ENCODE data around the gene SSU72.
A peak's percentile ranks its signal among the peaks of the same experiment; 100 is the strongest.

The SSU72 gene

DNA sequence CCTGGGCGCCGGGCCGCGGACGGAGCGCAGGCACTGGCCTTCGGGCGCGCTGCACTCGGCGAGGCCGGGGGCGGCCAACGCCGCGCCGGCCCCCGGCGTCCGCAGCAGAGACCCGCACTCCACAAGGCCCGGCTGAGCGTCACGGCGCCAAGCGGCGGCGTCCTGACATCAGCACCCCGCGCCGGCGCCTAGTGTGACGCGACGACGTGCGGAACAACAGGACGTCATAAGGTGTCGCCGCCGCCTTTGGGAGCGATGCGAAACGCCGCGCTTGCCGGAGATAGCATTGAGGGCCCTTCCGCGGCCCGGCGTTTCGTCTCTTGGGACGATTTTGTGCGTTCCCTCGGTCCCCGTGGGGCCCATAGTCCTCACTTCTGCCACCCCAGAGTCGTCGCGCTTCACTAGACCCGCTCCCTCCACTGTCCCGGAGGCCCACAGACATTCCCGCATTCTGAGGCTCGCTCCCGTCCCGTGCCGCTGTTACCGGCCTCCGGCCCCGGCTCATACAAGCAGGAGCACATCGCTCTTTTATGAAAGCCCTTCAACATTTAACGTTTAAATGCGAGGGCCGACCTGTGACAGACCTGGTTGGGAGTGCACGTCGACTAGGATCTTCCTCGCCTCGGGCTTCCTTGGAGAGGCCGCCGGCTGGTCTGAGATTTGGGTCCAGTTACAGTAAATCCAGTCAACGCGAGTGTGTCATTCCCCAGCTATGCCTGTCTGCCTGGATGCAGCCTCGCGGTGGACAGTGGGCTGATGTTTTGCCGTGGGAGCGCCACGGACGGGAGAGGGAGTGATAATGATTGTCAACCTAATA lies at the start of gene SSU72:
SSU72 (minus strand) TSS at position 143 of the 817 bp plus-strand sequence. CDS start 306 bp downstream, outside the sequence.
- FAIRE-seq (peak; percentile 66), DNase-seq (ENCODE audit: low spot score) (peak; percentile 93)

DNA sequence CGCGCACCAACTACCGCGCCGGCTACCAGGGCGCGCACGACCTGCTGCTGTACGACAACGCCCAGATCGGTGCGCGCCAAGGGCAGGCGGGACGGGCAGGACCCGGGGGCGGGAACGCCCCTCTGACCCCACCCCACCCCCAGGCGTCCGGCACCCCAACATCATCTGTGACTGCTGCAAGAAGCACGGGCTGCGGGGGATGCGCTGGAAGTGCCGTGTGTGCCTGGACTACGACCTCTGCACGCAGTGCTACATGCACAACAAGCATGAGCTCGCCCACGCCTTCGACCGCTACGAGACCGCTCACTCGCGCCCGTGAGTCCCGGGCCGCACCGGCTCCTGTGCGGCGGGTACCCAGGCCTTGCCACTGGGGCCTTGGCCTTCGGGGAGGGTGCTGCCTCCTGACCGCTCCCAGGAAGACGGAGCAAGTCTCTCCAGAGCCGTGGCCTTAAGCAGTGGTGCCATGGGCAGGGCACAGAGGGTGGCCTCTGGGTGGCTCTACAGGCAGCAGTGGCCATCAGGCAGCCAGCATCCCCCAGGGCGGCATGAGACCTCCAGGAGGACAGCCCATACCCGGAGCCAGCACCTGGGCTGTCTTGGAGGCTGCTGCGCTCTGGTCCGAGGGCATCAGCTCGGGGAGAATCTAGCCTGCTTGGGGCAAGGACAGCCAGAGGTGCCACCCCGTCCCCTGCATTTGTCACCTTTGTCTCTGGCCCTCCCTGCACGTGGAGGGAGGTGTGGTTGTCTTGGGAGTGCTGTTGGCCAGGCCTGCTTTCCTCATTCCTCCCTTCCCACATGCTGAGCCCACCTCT lies 49.2 kb upstream of the SSU72 start:
- FAIRE-seq: no peak

DNA sequence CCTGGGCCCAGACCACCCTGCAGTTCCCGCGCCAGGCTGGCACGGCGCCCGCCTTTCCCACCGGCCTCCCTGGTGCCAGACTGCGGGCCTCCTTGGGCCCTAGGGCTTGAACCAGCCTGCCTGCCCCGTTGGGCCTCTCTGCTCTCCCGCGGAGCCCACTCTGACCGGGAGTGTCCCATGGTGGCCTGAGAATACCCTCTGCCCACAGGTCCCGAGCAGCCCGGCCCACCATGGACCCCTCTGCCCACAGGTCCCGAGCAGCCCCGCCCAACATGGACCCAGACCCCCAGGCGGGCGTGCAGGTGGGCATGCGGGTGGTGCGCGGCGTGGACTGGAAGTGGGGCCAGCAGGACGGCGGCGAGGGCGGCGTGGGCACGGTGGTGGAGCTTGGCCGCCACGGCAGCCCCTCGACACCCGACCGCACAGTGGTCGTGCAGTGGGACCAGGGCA lies 48.5 kb upstream of the SSU72 start:
- FAIRE-seq: no peak
- no peak for DNase-seq (ENCODE audit: low spot score)

More for the DNA sequence above, 49.2 kb upstream of the SSU72 start:
- DNase-seq (ENCODE audit: low spot score): no peak

DNA sequence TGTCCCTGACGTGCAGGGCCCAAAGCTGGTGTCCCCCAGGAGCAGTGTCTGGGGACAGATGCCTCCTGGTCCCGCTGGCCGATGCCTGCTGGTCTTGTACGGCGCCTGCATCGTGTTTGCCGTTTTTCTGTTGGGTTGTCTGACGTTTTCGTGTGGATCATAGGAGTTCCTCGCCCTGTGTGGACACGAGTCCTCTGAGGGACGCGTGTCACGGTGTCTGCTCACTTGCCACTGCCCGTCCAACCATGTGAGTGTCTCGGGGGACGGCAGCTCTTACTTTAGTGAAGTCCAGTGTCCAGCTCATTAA lies 48.1 kb upstream of the SSU72 start:
- FAIRE-seq: no peak

DNA sequence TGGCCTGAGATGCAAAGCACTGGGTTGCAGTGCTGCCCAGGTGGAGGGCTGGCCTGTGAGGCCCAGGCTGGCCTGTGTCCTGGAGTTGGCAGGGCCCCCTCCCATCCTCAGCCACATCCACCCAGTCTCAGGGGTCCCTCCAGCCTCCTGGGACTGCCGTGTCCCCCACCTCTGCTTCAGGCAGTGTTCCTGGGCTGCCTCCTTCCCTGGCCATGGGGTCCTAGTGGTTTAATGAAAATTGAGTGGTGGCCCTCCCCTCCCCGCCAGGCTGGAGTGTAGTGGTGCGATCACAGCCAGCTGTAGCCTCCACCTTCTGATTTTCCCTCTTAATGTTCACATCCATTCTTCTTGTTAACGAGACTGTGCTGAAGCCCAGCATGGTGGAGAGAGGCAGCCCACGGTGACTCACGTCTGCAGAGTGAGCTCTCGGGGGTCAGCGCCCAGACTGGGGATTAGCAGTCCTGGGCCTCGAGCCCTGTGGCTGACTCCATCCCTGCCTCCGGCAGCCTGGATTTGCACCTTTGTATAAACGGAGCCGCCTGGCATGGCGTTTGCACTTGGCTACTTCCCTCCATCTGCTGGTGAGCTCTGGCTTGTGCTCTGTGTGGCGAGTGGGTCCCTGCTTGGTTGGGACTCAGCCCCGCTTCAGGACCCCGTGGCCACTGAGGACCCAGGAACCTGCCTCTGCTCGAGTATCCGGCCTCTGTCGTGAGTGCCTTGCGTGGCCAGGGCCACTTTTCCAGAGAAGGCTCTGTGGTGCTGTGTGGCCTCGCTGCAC lies 47.5 kb upstream of the SSU72 start:
- FAIRE-seq (no peak), DNase-seq (ENCODE audit: low spot score) (no peak)

More for the DNA sequence above, 48.1 kb upstream of the SSU72 start:
- no peak for DNase-seq (ENCODE audit: low spot score)

DNA sequence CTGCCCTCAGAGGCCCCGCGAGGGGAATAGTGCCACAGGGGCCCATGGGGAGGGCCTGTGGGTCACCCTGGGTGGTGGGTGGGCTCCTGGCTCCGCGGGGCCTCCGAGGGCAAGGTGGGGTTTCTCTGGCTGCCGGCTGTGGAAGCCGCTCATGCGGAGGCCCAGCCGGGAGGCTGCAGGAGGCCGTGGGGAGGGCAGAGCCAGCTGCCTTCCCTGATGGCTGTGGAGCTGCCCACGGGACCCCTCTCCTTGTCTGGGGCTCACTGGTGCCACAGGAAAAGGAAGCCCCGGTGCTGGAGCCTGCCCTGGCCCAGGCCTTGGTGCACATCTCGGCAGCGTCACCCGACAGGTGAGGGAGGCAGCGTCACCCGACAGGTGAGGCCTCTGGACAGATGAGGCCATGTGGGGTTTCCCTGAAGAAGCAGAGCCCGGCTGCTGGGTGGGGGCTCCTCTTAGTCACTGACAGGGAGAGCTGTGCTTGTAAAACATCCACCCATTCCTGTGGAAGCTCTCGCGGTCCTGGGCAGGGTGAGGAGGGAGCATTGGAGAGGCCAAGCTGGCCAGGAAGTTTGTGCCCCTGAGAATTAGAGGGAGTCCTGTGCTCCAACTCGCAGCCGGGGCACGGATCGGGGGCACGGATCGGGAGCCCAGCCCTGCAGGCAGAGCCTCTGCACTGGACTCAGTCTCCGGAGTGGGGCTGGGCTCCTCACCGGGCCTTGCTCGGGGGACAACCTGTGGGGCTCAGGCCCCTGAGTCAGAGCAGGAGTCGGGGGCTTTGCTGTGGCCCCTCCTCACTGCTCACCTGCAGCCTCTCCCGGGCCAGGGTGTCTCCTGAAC lies 46.7 kb upstream of the SSU72 start:
- no peak for DNase-seq (ENCODE audit: low spot score)
- no peak for FAIRE-seq

DNA sequence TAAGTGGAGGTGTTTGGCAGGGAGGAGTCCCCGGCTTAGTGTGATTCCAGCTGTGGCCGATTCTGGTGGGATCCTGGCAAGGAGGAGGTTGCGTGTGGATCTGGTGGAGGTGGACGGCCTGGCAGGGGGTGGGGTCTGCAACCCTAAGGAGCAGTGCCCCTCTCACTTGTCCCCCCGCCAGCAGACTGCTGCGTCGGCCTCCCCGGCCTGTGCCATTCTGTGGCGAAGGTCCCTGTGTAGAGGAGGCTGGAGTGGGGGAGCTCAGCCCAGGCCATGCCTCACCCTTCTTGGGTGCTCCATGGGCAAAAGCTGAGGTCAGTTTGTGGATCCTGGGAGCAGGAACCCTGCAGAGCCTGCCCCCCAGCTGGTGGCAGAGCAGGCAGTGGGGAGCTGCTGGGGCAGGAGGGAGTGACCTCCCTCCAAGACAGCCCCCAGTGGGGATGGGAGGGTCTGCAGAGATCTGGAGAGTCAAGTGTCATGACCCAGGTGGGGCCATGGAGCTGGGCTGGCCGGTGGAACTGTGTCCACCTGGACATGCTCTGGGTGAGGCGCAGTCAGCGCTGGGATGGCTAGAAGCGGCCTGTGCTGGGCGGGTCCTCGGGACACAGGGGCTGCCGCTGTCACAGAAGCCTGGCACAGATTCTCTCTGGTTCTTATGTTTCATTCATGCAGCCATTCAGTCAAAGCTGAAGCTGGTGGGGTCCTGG lies 45.9 kb upstream of the SSU72 start:
- FAIRE-seq: no peak

DNA sequence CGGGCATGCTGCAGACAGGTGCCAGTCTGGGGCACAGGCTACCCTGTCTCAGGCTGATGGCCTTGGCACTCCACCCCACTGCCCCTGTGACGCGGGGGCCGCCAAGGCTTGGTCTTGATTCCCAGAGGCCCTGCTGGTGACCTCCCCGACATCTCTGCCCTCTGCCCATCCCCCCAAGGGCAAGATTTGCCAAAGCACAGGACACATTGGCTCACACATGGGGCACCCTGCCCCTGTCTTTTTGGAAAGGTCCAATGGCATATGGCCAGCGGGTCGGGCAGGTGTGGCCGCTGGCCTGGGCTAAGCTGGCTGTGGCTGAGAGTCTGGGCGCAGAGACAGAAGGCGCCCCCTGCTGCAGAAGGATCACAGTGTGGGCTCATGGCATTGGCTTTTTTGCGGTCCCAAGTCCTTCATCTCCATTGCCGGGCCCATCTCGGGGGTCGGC lies 45.3 kb upstream of the SSU72 start:
- DNase-seq (ENCODE audit: low spot score): no peak
- FAIRE-seq: no peak

More for the DNA sequence above, 45.9 kb upstream of the SSU72 start:
- no peak for DNase-seq (ENCODE audit: low spot score)

DNA sequence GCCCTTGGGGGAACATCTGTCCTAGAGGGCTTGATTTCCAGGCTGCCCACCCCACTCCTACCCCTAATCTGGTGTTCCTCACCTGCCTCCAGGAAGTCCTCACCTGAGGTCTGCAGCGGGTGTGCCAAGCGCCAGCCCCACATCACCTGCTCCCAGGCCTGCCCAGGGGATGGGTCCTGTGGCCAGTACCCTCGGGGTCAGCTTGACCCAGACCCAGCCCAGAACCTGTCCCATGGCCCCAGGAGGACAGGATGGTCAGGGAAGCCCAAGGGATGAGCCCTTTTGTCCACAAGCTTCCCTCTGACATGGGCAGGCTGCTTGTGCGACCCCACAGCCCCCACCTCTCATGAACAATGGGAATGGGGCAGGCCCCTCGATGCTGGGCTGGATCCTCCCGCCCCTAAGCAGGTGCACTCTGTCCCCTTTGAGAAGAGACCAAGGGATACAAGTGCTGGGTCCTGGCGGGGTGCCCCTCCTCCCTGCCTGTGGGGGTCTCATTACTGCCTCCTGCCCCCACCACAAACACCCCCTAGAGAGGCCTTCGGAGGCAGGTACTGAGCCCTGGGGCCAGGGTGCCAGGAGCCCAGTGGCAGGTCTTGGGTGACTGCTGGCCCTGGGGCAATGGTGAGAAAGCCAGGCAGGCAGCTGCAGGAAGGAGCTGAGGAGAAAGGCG lies 43.9 kb upstream of the SSU72 start:
- FAIRE-seq: no peak
- DNase-seq (ENCODE audit: low spot score): no peak

DNA sequence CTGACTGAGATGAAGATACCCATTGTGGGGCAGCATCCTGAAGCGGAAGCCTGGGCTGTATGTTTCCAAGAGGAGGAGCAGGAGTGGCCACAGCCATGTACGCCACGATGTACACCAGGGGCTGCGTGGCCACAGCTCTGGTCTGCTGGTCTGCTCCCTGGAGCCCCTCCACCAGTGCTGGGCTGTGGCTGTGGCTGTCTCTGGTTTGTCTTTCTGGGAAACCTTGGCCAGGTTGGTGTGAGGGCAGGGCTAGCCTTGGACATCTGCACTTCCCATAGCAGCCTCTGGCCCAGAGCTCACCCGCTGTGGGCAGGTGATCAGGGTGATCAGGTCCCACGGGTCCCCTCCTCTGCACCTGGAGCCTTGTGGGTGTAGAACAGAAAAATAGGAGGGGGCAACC lies 43.3 kb upstream of the SSU72 start:
- FAIRE-seq (no peak), DNase-seq (ENCODE audit: low spot score) (no peak)

DNA sequence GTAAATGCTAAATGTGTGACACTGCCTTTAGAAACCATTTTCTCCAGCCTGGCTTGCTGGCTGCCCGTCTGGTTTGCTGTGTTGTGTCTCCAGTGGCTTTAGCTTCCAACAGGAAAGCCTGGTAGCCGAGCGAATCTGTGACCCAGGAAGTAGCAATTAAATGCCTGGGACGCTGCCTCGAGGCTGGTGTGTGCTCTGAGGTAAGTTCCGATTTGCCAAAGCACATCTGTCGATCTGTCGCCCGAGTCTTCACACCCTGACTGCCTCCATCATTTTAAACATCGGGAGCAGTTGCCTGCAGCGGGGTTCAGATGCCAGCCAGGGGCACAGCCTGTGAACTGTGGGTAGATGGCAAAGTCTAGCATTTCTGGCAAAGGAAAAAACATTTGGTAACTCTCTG lies 42.9 kb upstream of the SSU72 start:
- FAIRE-seq (no peak), DNase-seq (ENCODE audit: low spot score) (no peak)

DNA sequence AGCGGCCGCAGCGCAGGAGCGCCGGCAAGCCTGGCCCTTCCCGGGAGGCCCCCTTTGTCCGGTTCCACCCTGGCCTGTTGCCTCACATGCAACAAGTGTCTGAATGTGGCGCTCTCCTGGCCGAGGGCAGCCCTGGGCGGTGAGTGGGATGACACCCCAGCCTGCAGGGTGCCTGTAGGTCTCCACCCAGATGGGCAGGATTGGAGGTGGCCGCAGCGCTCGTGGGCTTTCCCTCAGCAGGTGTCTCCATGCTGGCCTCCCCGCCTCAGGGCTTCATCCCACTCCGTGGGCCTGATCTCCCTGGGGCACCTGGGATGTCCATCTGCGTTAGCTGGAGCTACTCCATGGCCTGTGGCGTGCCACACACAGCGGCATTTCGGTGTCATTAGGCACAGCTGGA lies 42.2 kb upstream of the SSU72 start:
- FAIRE-seq (no peak), DNase-seq (ENCODE audit: low spot score) (no peak)

DNA sequence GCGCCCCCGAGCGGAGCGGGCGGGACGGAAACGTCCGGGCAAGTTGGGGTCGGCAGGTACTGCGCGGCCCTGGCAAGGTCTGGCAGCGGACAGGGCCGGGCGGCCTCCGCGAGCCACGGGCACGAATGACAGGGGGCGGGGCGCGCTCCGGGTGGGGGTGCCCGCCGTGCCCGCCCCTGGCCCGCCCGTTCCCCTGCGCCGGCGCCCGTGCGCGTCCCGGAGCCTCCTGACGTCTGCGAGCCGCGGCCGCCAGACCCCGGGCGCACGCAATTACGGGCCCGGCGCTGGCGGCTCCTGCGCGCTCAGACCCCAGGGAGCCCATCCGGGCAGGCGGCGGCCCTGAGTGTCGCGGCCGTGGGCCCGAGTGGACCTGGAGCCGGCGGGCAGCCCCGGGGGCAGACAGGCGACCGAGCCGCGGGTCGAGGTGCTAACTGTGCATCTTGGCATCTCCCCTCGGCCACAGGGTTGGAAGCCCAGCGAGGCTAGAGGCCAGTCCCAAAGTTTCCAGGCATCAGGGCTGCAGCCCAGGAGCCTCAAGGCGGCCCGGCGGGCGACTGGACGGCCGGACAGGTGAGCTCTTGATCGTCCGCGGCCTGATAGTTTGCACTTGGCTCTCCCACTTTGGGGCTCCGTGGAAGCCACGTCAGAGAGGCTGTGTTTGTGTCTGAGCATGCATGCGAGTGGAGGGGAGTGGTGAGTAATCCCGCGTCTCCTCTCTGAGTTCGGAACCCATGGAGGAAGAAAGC lies 41.6 kb upstream of the SSU72 start:
- DNase-seq (ENCODE audit: low spot score): peak; percentile 57
- FAIRE-seq: no peak

DNA sequence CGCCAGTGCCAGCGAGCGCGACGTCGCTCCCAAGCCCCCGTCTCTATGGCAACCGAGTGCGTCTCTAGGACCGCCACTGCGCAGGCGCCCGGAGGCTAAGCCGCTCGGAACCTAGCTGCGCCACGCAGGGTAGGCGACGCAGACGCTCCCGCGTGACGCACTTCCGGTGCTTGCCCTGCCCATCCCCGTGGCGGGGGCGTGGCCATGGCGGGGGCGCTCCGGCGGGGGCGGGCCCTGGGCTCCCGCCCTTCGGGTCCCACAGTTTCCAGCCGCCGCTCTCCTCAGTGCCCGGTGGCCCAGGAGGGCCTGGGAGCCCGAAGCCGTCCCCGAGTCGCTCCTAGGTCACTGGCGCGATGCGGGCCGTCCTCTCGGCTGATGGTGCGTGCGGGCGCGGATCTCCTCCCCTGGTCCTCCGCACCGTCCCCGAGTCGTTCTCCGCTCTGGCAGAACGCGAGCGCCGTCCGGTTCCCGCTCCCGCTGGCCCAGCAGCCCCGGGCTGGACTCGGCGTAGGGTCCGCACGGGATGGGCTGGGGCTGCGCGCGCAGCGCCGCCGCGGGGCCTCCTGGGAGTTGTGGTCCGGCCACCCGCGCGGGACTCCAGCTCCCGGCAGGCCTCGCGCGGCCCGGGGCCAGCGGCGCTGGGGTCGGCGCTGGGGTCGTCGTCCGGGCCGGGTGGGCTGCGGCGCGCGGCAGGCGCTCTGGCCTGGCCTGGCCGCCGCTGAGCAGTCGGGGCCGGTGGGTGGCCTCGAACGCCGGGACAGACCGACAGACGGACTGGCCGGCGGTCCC lies 40.8 kb upstream of the SSU72 start, which contains the start of gene MIB2:
MIB2 (plus strand) TSS at position 245 of the 789 bp plus-strand sequence. CDS start 7,953 bp downstream, outside the sequence.
- peak; percentile 78 for FAIRE-seq

DNA sequence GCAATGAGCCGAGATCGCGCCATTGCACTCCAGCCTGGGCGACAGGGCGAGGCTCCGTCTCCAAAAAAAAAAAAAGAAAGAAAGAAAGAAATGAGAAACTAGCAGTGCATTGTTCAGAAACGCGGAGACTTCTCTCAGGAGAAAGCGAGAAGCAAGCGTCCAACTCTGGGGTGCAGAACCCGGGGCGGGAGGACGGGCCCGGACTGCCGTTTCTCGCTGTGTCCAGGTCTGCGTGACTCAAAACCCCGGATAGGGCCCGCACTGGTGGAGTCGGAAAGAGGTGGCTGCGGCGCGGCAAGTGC lies 40.2 kb upstream of the SSU72 start:
- DNase-seq (ENCODE audit: low spot score) (no peak), FAIRE-seq (no peak)

More for the DNA sequence above, 40.8 kb upstream of the SSU72 start, which contains the start of gene MIB2:
- DNase-seq (ENCODE audit: low spot score): peak; percentile 98

DNA sequence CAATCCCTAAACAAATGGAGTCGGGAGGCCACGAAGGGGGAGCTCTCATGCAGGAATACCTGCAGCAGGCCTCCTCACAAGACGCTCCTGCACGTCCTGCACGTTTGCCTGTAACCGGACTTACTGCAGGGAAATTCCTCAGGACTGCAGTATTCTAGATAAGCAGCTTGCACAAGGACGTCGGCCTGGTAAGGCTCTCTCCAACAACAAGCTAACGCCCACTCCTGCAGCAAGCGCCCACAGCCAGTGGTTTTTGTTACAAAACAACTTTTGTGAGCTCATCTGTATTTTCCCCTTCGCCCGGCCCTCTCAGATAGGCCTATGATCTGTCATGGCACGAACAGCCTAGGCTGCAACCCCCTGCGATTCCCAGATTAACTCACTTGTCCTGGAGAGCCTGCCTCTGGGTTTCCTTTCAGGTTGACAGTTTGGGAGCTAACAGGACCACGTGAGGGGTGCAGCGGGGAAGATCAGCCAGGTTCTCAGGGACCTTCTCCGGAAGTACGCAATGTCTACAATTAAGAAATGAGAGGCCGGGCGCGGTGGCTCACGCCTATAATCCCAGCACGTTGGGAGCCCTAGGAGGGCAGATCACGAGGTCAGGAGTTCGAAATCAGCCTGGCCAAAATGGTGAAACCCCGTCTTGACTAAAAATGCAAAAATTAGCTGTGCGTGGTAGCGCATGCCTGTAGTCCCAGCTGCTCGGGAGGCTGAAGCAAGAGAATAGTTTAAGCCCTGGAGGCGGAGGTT lies 39.7 kb upstream of the SSU72 start:
- no peak for FAIRE-seq
- DNase-seq (ENCODE audit: low spot score): no peak

DNA sequence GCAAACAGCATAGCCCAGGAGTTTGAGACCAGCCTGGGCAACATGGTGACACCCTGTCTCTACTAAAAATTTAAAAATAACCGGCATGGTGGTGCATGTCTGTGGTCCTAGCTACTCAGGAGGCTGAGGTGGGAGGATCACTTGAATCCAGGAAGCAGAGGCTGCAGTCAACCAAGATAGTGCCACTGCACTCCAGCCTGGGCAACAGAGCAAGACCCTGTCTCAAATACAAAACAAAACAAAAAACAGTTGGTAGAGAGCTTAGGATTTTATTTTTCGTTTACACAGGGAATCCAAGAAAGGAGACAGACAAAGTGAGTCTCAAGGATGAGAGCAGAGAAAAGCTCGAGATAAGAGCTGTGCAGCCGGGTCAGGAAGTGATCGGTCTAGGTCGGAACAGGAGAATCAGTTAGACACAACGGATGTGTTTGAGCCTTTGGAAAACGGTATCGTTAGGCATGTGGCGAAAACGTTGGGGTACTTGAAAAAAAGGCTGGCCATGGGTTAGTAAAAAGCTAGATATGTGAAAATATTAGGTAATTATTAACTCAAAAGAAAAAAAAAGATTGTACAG lies 38.9 kb upstream of the SSU72 start:
- FAIRE-seq (no peak), DNase-seq (ENCODE audit: low spot score) (no peak)
